AG20443 (cell line): Measurements from ENCODE around the gene LIN28B.

Experiments
- DNase-seq: peaks from one replicate; pipeline ENCODE4 v3.0.0; 2012; ENCODE audit warnings: low spot score, mixed read lengths

The LIN28B gene

GRCh38 chr6:105111871-105112270, 155.0 kb downstream of the LIN28B start:
- no peak for DNase-seq

- DNase-seq: no peak
Measured at GRCh38 chr6:105112577-105112976, 155.7 kb downstream of the LIN28B start.

GRCh38 chr6:105113422-105113821, 156.5 kb downstream of the LIN28B start:
- DNase-seq: no peak

GRCh38 chr6:105116150-105116549, 159.2 kb downstream of the LIN28B start:
- DNase-seq: no peak

- DNase-seq: no peak
Measured at GRCh38 chr6:105120570-105120969, 163.7 kb downstream of the LIN28B start.

- no peak for DNase-seq
Measured at GRCh38 chr6:105121981-105122380, 165.1 kb downstream of the LIN28B start.

- DNase-seq: no peak
Measured at GRCh38 chr6:105122717-105123116, 165.8 kb downstream of the LIN28B start.
